Measurements from ENCODE around the gene PP2D1. TPM values are rescaled to one million over a fixed set of nuclear protein-coding genes. Genes with fewer than 3 reads are reported as not detected.

The PP2D1 gene
- total and polyA plus RNA-seq, 9 of the 15 experiments (the other 6 are each of a cell fraction or from before 2014, with no cell fraction given), result 0.07 to 0.10 TPM; not detected in 7

- TF ChIP-seq NCOA2 (IDR thresholded peaks at IDR 0.05; ENCODE audit: partially characterized antibody in 2 of 2), result no peak
- TF ChIP-seq EP300 (IDR thresholded peaks at IDR 0.05; ENCODE audit: low read length), result no peak; the same call in 1 of the 2 replicates
- no peak for TF ChIP-seq ZNF57 (CRISPR knock-in tag; IDR thresholded peaks at IDR 0.05)
- no peak for TF ChIP-seq SRSF7 (optimal IDR thresholded peaks at IDR 0.05; ENCODE audit: low read depth, low read length)
- TF ChIP-seq CREM (IDR thresholded peaks at IDR 0.05; ENCODE audit: low read depth), result peak; percentile 98
- TF ChIP-seq SMAD3 (CRISPR knock-in tag; conservative IDR thresholded peaks at IDR 0.05), result no peak
- TF ChIP-seq HBP1 (CRISPR knock-in tag; IDR thresholded peaks at IDR 0.05), result no peak
- peak; percentile 23; the same call in 1 of the 2 replicates for TF ChIP-seq TCF3 (CRISPR knock-in tag; IDR thresholded peaks at IDR 0.05)
- peak; percentile 18 for TF ChIP-seq PCBP2 (IDR thresholded peaks at IDR 0.05; ENCODE audit: low read depth, low read length, poor library complexity, severe bottlenecking)
- TF ChIP-seq PTBP1 (IDR thresholded peaks at IDR 0.05; ENCODE audit: low read depth, low read length), result no peak
- 0 out of 2 replicates have a peak, but pooled peaks have one; percentile 86 for TF ChIP-seq RBM14 (IDR thresholded peaks at IDR 0.05; ENCODE audit: borderline replicate concordance, insufficient read depth, low read depth, low read length)
- TF ChIP-seq TSHZ1 (CRISPR knock-in tag; IDR thresholded peaks at IDR 0.05), result no peak
- TF ChIP-seq HLTF (IDR thresholded peaks at IDR 0.05), result peak; percentile 92
- TF ChIP-seq ATF6 (CRISPR knock-in tag; IDR thresholded peaks at IDR 0.05), result 0 out of 2 replicates have a peak, but pooled peaks have one; percentile 32
- TF ChIP-seq MAZ (CRISPR knock-in tag; conservative IDR thresholded peaks at IDR 0.05 in 1 of 2, IDR thresholded peaks at IDR 0.05 in 1 of 2), result peak; percentile 91 to 95
- TF ChIP-seq ZNF384 (IDR thresholded peaks at IDR 0.05; ENCODE audit: low read depth, low read length), result 0 out of 2 replicates have a peak, but pooled peaks have one; percentile 7
- no peak for TF ChIP-seq CBFB (CRISPR knock-in tag; IDR thresholded peaks at IDR 0.05)
- TF ChIP-seq ASH1L (IDR thresholded peaks at IDR 0.05; ENCODE audit: borderline replicate concordance, low read depth, partially characterized antibody), result no peak
- TF ChIP-seq GABPB1 (CRISPR knock-in tag; IDR thresholded peaks at IDR 0.05), result peak; percentile 96
- peak; percentile 86 for TF ChIP-seq GTF2E2 (tag; IDR thresholded peaks at IDR 0.05)
- no peak for TF ChIP-seq XRCC3 (IDR thresholded peaks at IDR 0.05)
Measured at GRCh38 chr3:19946832-19947548, 65.1 kb downstream of the PP2D1 start, which contains the start of gene RAB5A (continued).

All from K562 (cell line).